Activated CD4-positive, CD25-positive, alpha-beta regulatory T cell treated with anti-CD3 and anti-CD28 coated beads, Interleukin-2, amount 50 U/mL, for 24 hours (primary cell): Measurements from ENCODE around the gene SCCPDH.
"Not testable (repeated sequence)": the region's sequence is repeated elsewhere in the genome, so short reads cannot be mapped to it uniquely, and the experiment has no call there.

Source experiments
- ATAC-seq, 2 donors: fragments of 150-1000 bp; cut with Tn5 transposase; one replicate each; pipeline ENCODE4 v1.10.0; 2021; ENCODE audit warnings: mild to moderate bottlenecking in 1 of 2, moderate library complexity in 1 of 2

SCCPDH gene

DNA sequence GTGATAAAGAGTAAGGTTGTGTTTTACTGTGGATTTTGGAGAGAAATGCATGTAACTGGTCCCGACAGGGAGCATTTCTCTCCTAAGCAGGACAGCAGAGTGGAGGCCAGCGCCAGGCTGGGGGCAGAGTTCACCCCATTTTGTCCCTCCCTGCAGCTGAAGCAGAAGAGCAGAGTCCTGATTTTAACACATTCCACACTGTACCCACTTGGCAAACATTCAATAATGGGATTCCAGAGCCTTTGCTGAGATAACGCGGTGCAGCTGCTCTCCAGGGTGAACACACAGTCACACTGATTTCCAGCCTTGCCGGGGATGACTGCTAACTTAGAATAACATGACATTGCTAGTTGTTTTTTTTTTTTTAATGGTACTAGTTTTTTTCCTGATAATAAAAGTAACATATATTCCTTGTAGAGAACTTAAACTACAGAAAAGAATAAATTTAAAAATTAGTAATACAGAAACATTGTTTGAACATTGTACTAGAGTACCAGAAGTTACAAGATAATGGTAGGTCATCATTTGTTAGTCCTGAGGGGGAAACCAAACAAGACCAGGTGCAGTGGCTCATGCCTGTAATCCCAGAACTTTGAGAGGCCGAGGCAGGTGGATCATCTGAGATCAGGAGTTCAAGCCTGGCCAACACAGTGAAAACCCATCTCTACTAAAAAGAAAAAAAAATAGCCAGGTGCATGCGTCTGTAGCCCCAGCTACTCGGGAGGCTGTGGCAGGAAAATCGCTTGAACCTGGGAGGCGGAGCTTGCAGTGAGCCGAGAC lies 77.2 kb downstream of the SCCPDH start:
- ATAC-seq = no peak

GRCh38 chr1:246803373-246803772 lies 79.2 kb downstream of the SCCPDH start:
- ATAC-seq = no peak

- no peak for ATAC-seq
Observed at GRCh38 chr1:246803883-246804282, 79.7 kb downstream of the SCCPDH start.

DNA sequence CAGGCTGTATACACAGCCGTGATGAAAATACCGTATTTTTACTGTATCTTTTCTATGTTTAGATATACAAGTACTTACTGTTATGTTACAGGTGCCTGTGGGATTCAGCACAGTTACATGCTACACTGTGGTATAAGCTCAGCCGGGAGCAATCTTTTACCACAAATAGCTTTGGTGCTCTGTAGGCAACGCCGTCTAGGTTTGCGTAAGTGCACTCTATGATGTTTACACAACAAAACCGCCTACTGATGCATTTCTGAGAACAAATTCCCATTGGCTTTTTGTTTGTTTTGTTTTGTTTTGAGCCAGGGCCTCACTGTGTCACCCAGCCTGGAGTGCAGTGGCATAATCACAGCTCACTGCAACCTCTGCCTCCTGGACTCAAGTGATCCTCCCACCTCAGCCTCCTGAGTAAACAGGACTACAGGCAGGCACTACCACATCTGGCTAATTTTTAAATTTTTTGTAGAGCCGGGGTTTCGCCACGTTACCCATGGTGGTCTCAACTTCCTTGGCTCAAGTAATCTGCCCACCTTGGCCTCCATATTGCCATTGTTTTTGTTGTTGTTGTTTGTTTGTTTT lies 81.0 kb downstream of the SCCPDH start:
- no peak for ATAC-seq

- no peak for ATAC-seq
Observed at GRCh38 chr1:246809473-246809872, 85.3 kb downstream of the SCCPDH start.

DNA sequence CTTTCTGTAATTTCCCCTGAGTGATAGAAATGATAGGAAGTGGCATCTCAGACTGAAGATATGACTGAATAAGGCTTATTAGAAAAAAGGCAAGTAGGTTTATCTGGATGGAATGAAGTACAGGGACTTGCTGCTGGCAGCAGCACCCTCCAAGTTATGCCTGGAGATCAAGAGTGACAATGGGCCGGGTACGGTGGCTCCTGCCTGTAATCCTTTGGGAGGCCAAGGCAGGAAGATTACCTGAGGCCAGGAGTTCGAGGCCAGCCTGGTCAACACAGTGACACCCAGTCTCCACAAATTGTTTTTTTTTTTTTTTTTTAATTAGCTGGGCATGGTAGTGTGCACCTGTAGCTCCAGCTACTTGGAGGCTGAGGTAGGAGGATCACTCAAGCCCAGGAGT lies 87.8 kb downstream of the SCCPDH start:
- ATAC-seq = no peak

GRCh38 chr1:246813325-246813724 lies 89.1 kb downstream of the SCCPDH start:
- ATAC-seq = not testable (repeated sequence)

DNA sequence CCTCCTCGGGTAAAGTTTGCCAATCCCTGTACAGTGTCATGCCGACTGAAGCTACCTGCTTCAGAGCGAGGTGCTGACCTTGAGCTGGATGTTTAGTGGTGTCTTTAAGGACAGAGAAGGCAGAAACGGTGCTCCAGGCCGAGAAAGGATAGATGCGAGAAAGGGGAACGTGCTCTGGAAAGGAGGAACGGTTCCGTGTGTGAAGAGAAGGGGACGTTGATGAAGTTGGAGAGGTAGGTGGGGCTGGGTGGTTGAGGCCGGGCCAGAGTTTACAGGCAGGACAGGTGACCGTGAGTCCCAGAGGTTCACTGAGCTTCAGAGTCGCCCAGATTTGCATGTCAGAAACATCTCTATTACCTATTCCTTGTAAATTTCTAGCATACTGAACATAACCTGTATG lies 90.7 kb downstream of the SCCPDH start:
- ATAC-seq = no peak

- ATAC-seq = no peak
Observed at GRCh38 chr1:246815693-246816270, 91.6 kb downstream of the SCCPDH start.
